ENCODE measurements around the gene AGAP5.
"Not testable (repeated sequence)": the region's sequence is repeated elsewhere in the genome, so short reads cannot be mapped to it uniquely, and the experiment has no call there.

AGAP5 gene

DNA sequence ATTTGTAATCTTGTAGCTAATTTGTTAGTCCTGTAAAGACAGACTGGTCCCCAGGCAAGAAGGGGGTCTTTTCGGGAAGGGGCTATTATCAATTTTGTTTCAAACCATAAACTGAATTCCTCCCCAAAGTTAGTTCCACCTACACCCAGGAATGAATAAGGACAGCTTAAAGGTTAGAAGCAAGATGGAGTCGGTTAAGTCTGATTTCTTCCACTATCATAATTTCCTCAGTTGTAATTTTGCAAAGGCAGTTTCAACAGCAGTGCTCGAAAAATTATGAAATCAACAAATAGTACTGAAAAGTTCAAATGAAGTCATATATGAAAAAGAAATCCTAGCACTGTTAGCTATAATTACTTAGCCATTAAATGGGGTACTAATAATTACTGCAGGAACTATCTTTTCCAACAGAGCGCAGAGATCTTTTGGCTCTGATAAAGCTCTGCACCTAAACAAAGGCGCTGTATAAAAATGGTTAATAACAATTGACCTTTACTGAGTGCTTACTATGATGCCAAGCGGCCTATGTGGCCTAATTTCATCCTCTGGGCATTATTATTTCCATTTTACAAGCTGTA, 45.5 kb upstream of the AGAP5 start:
- Histone ChIP-seq H3K4me2 (ENCODE audit: insufficient read depth, low read length, poor library complexity, severe bottlenecking) (peak overlapping the region; percentile 66), H3K9ac (ENCODE audit: low read depth, low read length, poor library complexity) (no peak overlapping the region), H4K91ac (ENCODE audit: low read depth, low read length, poor library complexity) (no peak overlapping the region), H4K8ac (ENCODE audit: low read depth, low read length) (no peak overlapping the region), H3K79me1 (ENCODE audit: low read depth, low read length) (peaks cover 3% of the 10 kb centered on the region), H3K27ac (replicated peaks; ENCODE audit: low read length) (peak overlapping the region; percentile 73), H3K4ac (ENCODE audit: low read length) (no peak overlapping the region), H3K4me3 (ENCODE audit: low read length in 2 of 2) (peak overlapping the region; percentile 68 to 97), H2BK5ac (ENCODE audit: low read length) (no peak overlapping the region), H3K9me3 (replicated peaks in 1 of 2; ENCODE audit: control insufficient read depth in 2 of 2, insufficient read depth in 1 of 2, low read depth in 1 of 2, low read length in 2 of 2) (no peaks in the 10 kb centered on the region), H2BK15ac (ENCODE audit: low read length) (no peak overlapping the region), H3K27me3 (ENCODE audit: control insufficient read depth in 3 of 3, insufficient read depth in 3 of 3, low read depth in 1 of 3, low read length in 3 of 3) (no peaks in the 10 kb centered on the region), H3K18ac (ENCODE audit: low read length) (no peak overlapping the region), H2AFZ (ENCODE audit: low read length) (peak overlapping the region; percentile 89), H3K36me3 (replicated peaks in 1 of 2; ENCODE audit: control insufficient read depth in 2 of 2, insufficient read depth in 2 of 2, low read length in 2 of 2) (peaks cover 4 to 42% of the 10 kb centered on the region in 2 donors), H2BK12ac (ENCODE audit: low read length) (no peak overlapping the region), H2BK120ac (ENCODE audit: low read depth, low read length) (no peak overlapping the region), H3K23ac (ENCODE audit: low read depth, low read length, poor library complexity) (no peak overlapping the region), H3K14ac (ENCODE audit: low read length) (no peak overlapping the region), H2AK5ac (ENCODE audit: low read depth, low read length) (no peak overlapping the region), H3K4me1 (ENCODE audit: control insufficient read depth in 2 of 2, insufficient read depth in 1 of 2, low read depth in 1 of 2, low read length in 2 of 2) (peaks cover 5 to 10% of the 10 kb centered on the region in 2 donors)
- no peak for DNase-seq (ENCODE audit: low spot score)
- no CpG with 5 or more reads among the region's 6 CpGs for WGBS, 2 donors (ENCODE audit: extremely low coverage in 2 of 2, insufficient read length in 2 of 2, insufficient replicate concordance in 1 of 2)

DNA sequence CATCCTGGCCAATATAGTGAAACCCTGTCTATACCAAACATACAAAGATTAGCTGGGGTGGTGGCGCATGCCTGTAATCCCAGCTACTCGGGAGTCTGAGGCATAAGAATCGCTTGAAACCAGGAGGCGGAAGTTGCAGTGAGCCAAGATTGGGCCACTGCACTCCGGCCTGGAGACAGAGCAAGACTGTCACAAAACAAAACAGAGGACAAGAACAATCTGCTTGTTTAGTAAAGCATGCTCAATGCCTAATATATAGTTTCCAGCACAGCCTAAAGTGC, 44.5 kb upstream of the AGAP5 start:
- WGBS, 2 donors (ENCODE audit: extremely low coverage in 2 of 2, insufficient read length in 2 of 2, insufficient replicate concordance in 1 of 2), result no CpG with 5 or more reads among the region's 5 CpGs
- H3K4me1 ChIP-seq (ENCODE audit: control insufficient read depth in 2 of 2, insufficient read depth in 1 of 2, low read depth in 1 of 2, low read length in 2 of 2), result peaks cover 5 to 10% of the 10 kb centered on the region in 2 donors
- H3K18ac ChIP-seq (ENCODE audit: low read length), result no peak overlapping the region
- H3K79me1 ChIP-seq (ENCODE audit: low read depth, low read length), result peaks cover 2% of the 10 kb centered on the region
- H3K27me3 ChIP-seq (ENCODE audit: control insufficient read depth in 3 of 3, insufficient read depth in 3 of 3, low read depth in 1 of 3, low read length in 3 of 3), result no peaks in the 10 kb centered on the region
- no peak overlapping the region for H2BK120ac ChIP-seq (ENCODE audit: low read depth, low read length)
- no peak overlapping the region for H4K91ac ChIP-seq (ENCODE audit: low read depth, low read length, poor library complexity)
- no peak overlapping the region for H2BK12ac ChIP-seq (ENCODE audit: low read length)
- no peak overlapping the region for H4K8ac ChIP-seq (ENCODE audit: low read depth, low read length)
- no peak for DNase-seq (ENCODE audit: low spot score)
- no peak overlapping the region for H3K23ac ChIP-seq (ENCODE audit: low read depth, low read length, poor library complexity)
- no peak overlapping the region for H3K14ac ChIP-seq (ENCODE audit: low read length)
- peaks cover 4 to 36% of the 10 kb centered on the region in 2 donors for H3K36me3 ChIP-seq (replicated peaks in 1 of 2; ENCODE audit: control insufficient read depth in 2 of 2, insufficient read depth in 2 of 2, low read length in 2 of 2)
- H3K4me3 ChIP-seq (ENCODE audit: low read length in 2 of 2), result no peak overlapping the region
- H2AFZ ChIP-seq (ENCODE audit: low read length), result no peak overlapping the region
- no peak overlapping the region for H3K9ac ChIP-seq (ENCODE audit: low read depth, low read length, poor library complexity)
- H3K4ac ChIP-seq (ENCODE audit: low read length), result no peak overlapping the region
- no peak overlapping the region for H2BK5ac ChIP-seq (ENCODE audit: low read length)
- no peak overlapping the region for H3K4me2 ChIP-seq (ENCODE audit: insufficient read depth, low read length, poor library complexity, severe bottlenecking)
- H3K27ac ChIP-seq (replicated peaks; ENCODE audit: low read length), result no peak overlapping the region
- H3K9me3 ChIP-seq (replicated peaks in 1 of 2; ENCODE audit: control insufficient read depth in 2 of 2, insufficient read depth in 1 of 2, low read depth in 1 of 2, low read length in 2 of 2), result no peaks in the 10 kb centered on the region
- no peak overlapping the region for H2BK15ac ChIP-seq (ENCODE audit: low read length)
- H2AK5ac ChIP-seq (ENCODE audit: low read depth, low read length), result no peak overlapping the region

DNA sequence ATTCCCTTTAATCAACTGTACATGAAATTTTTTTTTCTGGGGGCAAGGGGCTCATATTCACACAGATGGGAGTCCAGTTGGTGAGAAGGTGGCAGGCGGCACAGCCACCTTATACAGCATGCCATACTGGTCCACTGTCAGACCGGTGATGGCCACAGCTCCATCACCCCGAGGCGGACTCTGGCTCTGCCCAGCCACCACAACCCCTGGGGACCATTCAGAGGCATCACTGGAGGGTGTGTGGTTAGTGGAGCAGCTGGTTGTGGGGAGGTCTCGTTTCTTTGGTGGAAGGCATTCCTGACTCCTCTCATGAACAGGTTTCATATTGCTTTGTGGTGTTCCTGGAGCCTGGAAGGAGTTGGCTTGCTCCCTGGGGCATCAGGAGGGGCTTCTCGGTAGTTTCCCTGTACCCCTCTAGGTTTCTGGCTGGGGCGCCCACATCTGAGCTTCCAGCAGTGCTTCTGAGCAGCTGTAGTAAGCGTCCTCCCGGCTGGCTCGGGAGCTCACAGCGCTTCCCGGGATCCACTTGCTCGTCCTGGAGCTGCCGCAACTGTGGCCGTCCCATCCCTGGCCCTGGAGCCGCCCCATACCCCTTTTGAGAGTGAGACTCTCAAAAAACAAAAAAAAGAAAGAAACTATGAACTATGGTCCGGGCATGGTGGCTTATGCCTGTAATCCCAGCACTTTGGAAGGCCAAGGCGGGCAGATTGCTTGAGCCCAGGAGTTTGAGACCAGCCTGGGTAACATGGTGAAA, 42.8 kb upstream of the AGAP5 start:
- not testable (repeated sequence) for H4K91ac ChIP-seq (ENCODE audit: low read depth, low read length, poor library complexity); H2AK5ac ChIP-seq (ENCODE audit: low read depth, low read length); H3K27ac ChIP-seq (replicated peaks; ENCODE audit: low read length); H2BK5ac ChIP-seq (ENCODE audit: low read length); H3K4me3 ChIP-seq (ENCODE audit: low read length in 2 of 2); H3K4ac ChIP-seq (ENCODE audit: low read length); H3K9ac ChIP-seq (ENCODE audit: low read depth, low read length, poor library complexity); H2BK120ac ChIP-seq (ENCODE audit: low read depth, low read length); DNase-seq (ENCODE audit: low spot score); H3K18ac ChIP-seq (ENCODE audit: low read length); H3K9me3 ChIP-seq (replicated peaks in 1 of 2; ENCODE audit: control insufficient read depth in 2 of 2, insufficient read depth in 1 of 2, low read depth in 1 of 2, low read length in 2 of 2); H3K79me1 ChIP-seq (ENCODE audit: low read depth, low read length); H3K27me3 ChIP-seq (ENCODE audit: control insufficient read depth in 3 of 3, insufficient read depth in 3 of 3, low read depth in 1 of 3, low read length in 3 of 3); H2AFZ ChIP-seq (ENCODE audit: low read length); H2BK15ac ChIP-seq (ENCODE audit: low read length); H3K4me2 ChIP-seq (ENCODE audit: insufficient read depth, low read length, poor library complexity, severe bottlenecking); H3K14ac ChIP-seq (ENCODE audit: low read length); H3K23ac ChIP-seq (ENCODE audit: low read depth, low read length, poor library complexity); H4K8ac ChIP-seq (ENCODE audit: low read depth, low read length); H2BK12ac ChIP-seq (ENCODE audit: low read length)
- Histone ChIP-seq H3K4me1 (ENCODE audit: control insufficient read depth in 2 of 2, insufficient read depth in 1 of 2, low read depth in 1 of 2, low read length in 2 of 2) (peaks cover 5 to 10% of the 10 kb centered on the region in 2 donors), H3K36me3 (replicated peaks in 1 of 2; ENCODE audit: control insufficient read depth in 2 of 2, insufficient read depth in 2 of 2, low read length in 2 of 2) (peaks cover 0 to 29% of the 10 kb centered on the region in 2 donors)
- no CpG with 5 or more reads among the region's 18 CpGs for WGBS, 2 donors (ENCODE audit: extremely low coverage in 2 of 2, insufficient read length in 2 of 2, insufficient replicate concordance in 1 of 2)

DNA sequence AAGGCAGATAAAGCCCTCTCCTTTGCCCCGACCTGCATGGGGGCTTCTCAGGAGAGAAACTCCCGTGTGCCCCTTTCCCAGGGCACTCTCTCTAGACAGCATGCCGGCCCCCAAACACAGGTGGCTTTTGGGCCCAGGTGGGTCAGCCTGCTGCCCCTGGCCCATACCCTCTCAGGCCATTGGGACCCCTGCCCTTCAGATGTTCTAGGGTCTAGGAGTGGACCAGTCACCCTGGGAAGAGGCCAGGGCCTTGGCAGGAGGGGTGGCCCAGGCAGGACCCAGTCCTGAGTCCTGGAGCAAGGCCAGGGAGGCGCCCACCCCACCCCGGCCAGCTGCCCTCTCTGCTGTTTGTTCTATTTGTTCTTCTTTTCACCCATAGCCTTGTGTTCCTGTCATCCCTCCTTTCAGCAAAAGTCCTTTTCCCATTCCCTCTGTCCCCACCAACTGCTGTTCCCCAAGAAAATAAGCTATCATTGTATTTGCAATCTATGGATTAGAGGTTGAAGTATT, 36.9 kb upstream of the AGAP5 start:
- Histone ChIP-seq H2BK12ac (ENCODE audit: low read length) (no peak overlapping the region), H2AK5ac (ENCODE audit: low read depth, low read length) (no peak overlapping the region), H3K4me3 (ENCODE audit: low read length in 2 of 2) (no peak overlapping the region), H2BK15ac (ENCODE audit: low read length) (no peak overlapping the region), H3K4ac (ENCODE audit: low read length) (no peak overlapping the region), H3K23ac (ENCODE audit: low read depth, low read length, poor library complexity) (no peak overlapping the region), H3K36me3 (replicated peaks in 1 of 2; ENCODE audit: control insufficient read depth in 2 of 2, insufficient read depth in 2 of 2, low read length in 2 of 2) (peaks cover 7 to 36% of the 10 kb centered on the region in 2 donors), H3K79me1 (ENCODE audit: low read depth, low read length) (peaks cover 17% of the 10 kb centered on the region), H3K14ac (ENCODE audit: low read length) (no peak overlapping the region), H4K8ac (ENCODE audit: low read depth, low read length) (no peak overlapping the region), H3K4me2 (ENCODE audit: insufficient read depth, low read length, poor library complexity, severe bottlenecking) (no peak overlapping the region), H3K27me3 (ENCODE audit: control insufficient read depth in 3 of 3, insufficient read depth in 3 of 3, low read depth in 1 of 3, low read length in 3 of 3) (no peaks in the 10 kb centered on the region), H3K18ac (ENCODE audit: low read length) (no peak overlapping the region), H2BK5ac (ENCODE audit: low read length) (no peak overlapping the region), H4K91ac (ENCODE audit: low read depth, low read length, poor library complexity) (no peak overlapping the region), H3K27ac (replicated peaks; ENCODE audit: low read length) (no peak overlapping the region), H2BK120ac (ENCODE audit: low read depth, low read length) (no peak overlapping the region), H3K9me3 (replicated peaks in 1 of 2; ENCODE audit: control insufficient read depth in 2 of 2, insufficient read depth in 1 of 2, low read depth in 1 of 2, low read length in 2 of 2) (no peaks in the 10 kb centered on the region), H2AFZ (ENCODE audit: low read length) (no peak overlapping the region), H3K9ac (ENCODE audit: low read depth, low read length, poor library complexity) (no peak overlapping the region), H3K4me1 (ENCODE audit: control insufficient read depth in 2 of 2, insufficient read depth in 1 of 2, low read depth in 1 of 2, low read length in 2 of 2) (no peaks in the 10 kb centered on the region)
- DNase-seq (ENCODE audit: low spot score), result no peak
- no CpG with 5 or more reads among the region's 5 CpGs for WGBS, 2 donors (ENCODE audit: extremely low coverage in 2 of 2, insufficient read length in 2 of 2, insufficient replicate concordance in 1 of 2)

Measured in neuronal stem cell (in vitro differentiated cells).